Osteocyte (in vitro differentiated cells): Measurements from ENCODE around the gene VEGFA. TPM values are rescaled to one million over a fixed set of nuclear protein-coding genes. Genes with fewer than 3 reads are reported as not detected.

Source experiments
- DNase-seq: peaks from one replicate; pipeline ENCODE4 v3.0.0; 2021; ENCODE audit warnings: mixed read lengths; ENCODE audit not compliant: unreplicated experiment; ENCODE audit errors: extremely low spot score
- H3K27ac Mint-ChIP-seq: one replicate; pipeline ENCODE4 v1.8.0; 2021; ENCODE audit warnings: mild to moderate bottlenecking, mixed read lengths; ENCODE audit not compliant: unreplicated experiment
- H3K27me3 Mint-ChIP-seq: one replicate; pipeline ENCODE4 v1.8.0; 2021; ENCODE audit warnings: mixed read lengths; ENCODE audit not compliant: unreplicated experiment
- H3K36me3 Mint-ChIP-seq: one replicate; pipeline ENCODE4 v1.8.0; 2021; ENCODE audit warnings: mixed read lengths; ENCODE audit not compliant: unreplicated experiment
- H3K4me1 Mint-ChIP-seq: one replicate; pipeline ENCODE4 v1.8.0; 2021; ENCODE audit warnings: mixed read lengths; ENCODE audit not compliant: unreplicated experiment
- H3K4me3 Mint-ChIP-seq: one replicate; pipeline ENCODE4 v1.8.0; 2021; ENCODE audit warnings: mild to moderate bottlenecking, moderate library complexity, mixed read lengths; ENCODE audit not compliant: unreplicated experiment
- H3K9me3 Mint-ChIP-seq: one replicate; pipeline ENCODE4 v1.8.0; 2021; ENCODE audit warnings: mixed read lengths; ENCODE audit not compliant: unreplicated experiment
- total RNA-seq: library from RNA; stranded (reverse); gene quantifications from 2 replicates; pipeline ENCODE4 v1.2.1, GENCODE V29; 2021
- TF ChIP-seq, protein P1 (sequence below): fragments of 200-600 bp; sonication (generic); IDR thresholded peaks from 2 replicates; pipeline ENCODE4 v1.5.0; 2021; ENCODE audit warnings: antibody characterized with exemption, mild to moderate bottlenecking, moderate library complexity

Gene VEGFA
- total RNA-seq, 1 donor from 2014 or later = 69.7 TPM

DNA sequence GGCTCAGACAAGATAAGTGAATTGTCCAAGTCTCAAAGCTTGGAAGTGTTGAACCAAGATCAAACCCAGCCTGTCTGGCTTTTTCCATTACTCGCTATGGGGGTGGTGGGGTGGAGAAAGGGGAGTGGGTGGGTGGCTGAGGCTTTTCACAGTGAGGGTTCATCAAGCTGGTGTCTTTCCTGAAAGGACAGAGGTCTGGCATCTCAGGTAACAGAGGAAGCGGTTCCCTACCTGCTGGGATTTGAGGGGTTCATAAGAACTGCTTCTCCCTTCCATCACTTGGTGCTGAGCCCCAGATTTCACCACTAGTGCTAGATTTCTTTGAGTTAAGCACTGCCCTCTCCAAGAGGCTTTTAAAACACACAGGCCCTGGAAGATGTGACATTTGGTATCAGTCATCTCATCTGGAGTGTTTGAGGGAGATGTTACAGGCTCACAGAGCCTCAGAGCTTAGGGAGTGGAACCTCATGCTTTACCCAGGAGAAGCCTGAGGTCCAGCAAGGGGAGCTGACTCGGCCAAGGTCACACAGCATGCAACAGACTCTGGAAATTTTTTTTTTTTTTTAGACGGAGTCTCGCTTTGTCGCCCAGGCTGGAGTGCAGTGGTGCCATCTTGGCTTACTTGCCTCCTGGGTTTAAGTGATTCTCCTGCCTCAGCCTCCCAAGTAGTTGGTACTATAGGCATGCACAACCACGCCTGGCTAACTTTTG lies 6.0 kb upstream of the VEGFA start:
- Mint-ChIP-seq H3K9me3 (no peaks in the 10 kb centered on the region), H3K27me3 (peaks cover 12% of the 10 kb centered on the region), H3K4me3 (no peak overlapping the region), H3K36me3 (no peaks in the 10 kb centered on the region), H3K4me1 (peaks cover 9% of the 10 kb centered on the region), H3K27ac (no peak overlapping the region)
- TF ChIP-seq, protein P1, sequence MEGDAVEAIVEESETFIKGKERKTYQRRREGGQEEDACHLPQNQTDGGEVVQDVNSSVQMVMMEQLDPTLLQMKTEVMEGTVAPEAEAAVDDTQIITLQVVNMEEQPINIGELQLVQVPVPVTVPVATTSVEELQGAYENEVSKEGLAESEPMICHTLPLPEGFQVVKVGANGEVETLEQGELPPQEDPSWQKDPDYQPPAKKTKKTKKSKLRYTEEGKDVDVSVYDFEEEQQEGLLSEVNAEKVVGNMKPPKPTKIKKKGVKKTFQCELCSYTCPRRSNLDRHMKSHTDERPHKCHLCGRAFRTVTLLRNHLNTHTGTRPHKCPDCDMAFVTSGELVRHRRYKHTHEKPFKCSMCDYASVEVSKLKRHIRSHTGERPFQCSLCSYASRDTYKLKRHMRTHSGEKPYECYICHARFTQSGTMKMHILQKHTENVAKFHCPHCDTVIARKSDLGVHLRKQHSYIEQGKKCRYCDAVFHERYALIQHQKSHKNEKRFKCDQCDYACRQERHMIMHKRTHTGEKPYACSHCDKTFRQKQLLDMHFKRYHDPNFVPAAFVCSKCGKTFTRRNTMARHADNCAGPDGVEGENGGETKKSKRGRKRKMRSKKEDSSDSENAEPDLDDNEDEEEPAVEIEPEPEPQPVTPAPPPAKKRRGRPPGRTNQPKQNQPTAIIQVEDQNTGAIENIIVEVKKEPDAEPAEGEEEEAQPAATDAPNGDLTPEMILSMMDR = no peak
- DNase-seq = no peak

DNA sequence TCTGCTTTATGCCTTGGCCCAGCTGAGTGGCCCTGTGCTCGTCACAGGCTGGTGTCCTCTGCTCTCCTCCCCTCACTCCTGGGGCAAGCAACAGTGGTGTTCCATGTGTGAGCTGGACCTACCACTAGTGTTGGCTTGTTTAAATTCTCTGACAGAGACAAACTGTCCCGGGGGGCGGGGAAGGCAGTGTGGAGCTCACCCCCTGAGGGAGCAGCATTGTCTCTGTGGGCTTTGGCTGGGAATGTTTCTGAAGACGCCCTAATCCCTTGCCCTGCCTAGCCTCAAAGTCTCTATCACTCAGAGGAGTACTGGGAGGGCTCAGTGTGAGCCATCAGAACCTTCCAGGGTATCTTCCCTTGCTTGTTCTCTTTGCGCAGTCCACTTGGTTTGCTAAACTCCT lies 5.2 kb upstream of the VEGFA start:
- peaks cover 10% of the 10 kb centered on the region for H3K27me3 Mint-ChIP-seq
- TF ChIP-seq, protein P1 = no peak
- H3K36me3 Mint-ChIP-seq = no peaks in the 10 kb centered on the region
- no peak overlapping the region for H3K4me3 Mint-ChIP-seq
- no peak overlapping the region for H3K27ac Mint-ChIP-seq
- H3K9me3 Mint-ChIP-seq = no peaks in the 10 kb centered on the region
- peaks cover 15% of the 10 kb centered on the region for H3K4me1 Mint-ChIP-seq
- DNase-seq = no peak

DNA sequence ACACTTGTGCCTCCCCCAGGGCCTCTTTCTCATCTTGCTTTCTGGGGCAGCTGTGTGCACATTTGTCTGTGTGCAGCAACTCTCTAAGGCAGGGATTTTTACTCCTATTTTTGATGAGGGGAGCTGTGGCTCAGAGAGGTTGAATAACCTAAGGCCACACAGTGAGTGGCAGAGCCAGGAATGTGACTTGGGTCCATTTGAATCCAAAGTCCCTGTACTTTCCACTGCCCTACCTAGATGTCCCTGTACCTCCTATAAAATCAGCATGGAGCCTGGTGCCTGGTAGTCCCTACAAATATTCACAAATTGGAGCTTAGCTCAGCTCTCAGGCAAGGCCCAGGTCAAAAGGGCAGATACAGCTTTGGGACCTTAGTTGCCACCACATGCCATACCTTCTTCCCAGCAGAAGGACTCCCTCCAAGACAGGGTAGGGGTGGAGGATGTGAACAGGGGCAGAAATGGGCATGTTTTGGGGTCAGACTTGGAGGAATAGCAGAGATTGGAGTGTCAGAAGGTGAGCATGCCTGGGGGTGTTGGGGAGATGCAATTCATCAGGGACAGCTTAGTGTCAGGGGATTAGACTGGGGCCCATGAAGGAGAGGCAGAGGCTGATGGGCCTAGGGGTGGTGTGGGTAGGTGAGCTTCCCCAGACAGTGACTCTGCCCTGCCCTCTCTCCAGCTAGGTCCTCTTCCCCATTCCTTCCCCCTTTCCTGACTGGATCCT lies 4.1 kb upstream of the VEGFA start:
- TF ChIP-seq, protein P1 = no peak
- no peak for DNase-seq
- H3K9me3 Mint-ChIP-seq = no peaks in the 10 kb centered on the region
- H3K36me3 Mint-ChIP-seq = no peaks in the 10 kb centered on the region
- peaks cover 15% of the 10 kb centered on the region for H3K4me1 Mint-ChIP-seq
- H3K27me3 Mint-ChIP-seq = peaks cover 7% of the 10 kb centered on the region
- H3K4me3 Mint-ChIP-seq = no peak overlapping the region
- no peak overlapping the region for H3K27ac Mint-ChIP-seq

DNA sequence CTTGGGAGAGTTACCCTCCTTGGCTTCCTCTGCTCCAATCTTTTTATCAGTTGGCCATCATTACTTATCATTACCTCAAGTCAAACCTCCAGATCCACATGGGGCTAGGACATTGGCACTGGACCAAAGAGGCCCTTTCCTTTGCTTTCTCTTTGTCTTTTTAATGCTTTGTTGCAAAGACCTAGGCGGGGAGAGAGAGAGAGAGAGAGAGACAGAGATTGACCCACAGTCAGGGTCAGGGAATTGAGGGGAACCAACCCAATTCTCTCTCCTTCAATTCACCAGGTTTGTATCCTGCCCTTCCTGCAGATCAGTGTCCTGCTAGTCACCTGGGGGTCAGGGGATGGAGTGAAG lies 3.5 kb upstream of the VEGFA start:
- TF ChIP-seq, protein P1 = no peak

DNA sequence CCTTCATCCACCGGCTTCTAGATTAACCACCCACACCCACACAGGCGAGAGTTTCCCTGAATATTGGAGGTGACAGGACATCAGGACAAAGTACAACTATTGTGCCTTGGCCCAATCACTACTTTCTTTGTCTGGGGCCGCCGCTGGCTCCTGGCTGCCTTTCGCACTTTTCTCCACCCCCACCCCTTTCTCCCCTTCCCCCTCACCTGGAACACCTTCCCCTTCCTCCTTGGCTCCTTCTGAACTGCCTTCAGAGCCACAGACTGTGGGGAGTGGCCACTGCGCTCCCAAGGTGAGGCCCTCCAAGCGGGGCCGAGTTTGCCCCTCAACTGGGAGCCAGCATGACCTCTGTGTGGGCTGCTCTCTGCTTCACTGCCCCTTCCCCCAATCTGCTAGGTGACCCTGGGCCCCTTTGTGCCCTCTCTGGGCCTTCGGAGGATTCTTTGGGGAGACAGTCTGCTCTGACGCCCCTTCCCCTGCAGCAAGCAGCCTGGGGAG lies 3.0 kb upstream of the VEGFA start:
- TF ChIP-seq, protein P1 = no peak
- H3K27me3 Mint-ChIP-seq = peaks cover 7% of the 10 kb centered on the region
- H3K4me3 Mint-ChIP-seq = no peak overlapping the region
- no peak overlapping the region for H3K27ac Mint-ChIP-seq
- no peaks in the 10 kb centered on the region for H3K9me3 Mint-ChIP-seq
- H3K36me3 Mint-ChIP-seq = no peaks in the 10 kb centered on the region
- H3K4me1 Mint-ChIP-seq = peaks cover 15% of the 10 kb centered on the region
- no peak for DNase-seq

More for the DNA sequence above, 3.5 kb upstream of the VEGFA start:
- Mint-ChIP-seq H3K9me3 (no peaks in the 10 kb centered on the region), H3K4me1 (peaks cover 15% of the 10 kb centered on the region), H3K4me3 (no peak overlapping the region), H3K27ac (no peak overlapping the region), H3K36me3 (no peaks in the 10 kb centered on the region), H3K27me3 (peaks cover 7% of the 10 kb centered on the region)
- no peak for DNase-seq
